Keratinocyte (primary cell): ENCODE results near the gene OLR1. TPM values are rescaled to one million over a fixed set of nuclear protein-coding genes. Genes with fewer than 3 reads are reported as not detected.
"Not testable (repeated sequence)": the region's sequence is repeated elsewhere in the genome, so short reads cannot be mapped to it uniquely, and the experiment has no call there.

ENCODE experiments used
- DNase-seq: peaks from one replicate; pipeline ENCODE4 v3.0.0-alpha.2; 2011; ENCODE audit warnings: low read depth, missing footprints, low spot score
- FAIRE-seq: peaks from 2 replicates; lab custom pipeline; 2011; peaks lifted over from hg19 to GRCh38; lab: Jason Lieb, UNC
- H2AFZ ChIP-seq: 2 replicates; pipeline ENCODE4 v1.6.0; 2012; ENCODE audit warnings: low read length, control low read depth, inconsistent platforms; ENCODE audit not compliant: control insufficient read depth
- H3K27ac ChIP-seq: 2 replicates; pipeline ENCODE4 v1.5.1; 2011; ENCODE audit warnings: low read length; ENCODE audit not compliant: control insufficient read depth, insufficient read depth
- H3K27me3 ChIP-seq: 3 replicates; pipeline ENCODE4 v1.6.0; 2011; ENCODE audit warnings: low read length; ENCODE audit not compliant: control insufficient read depth, insufficient read depth; ENCODE audit errors: extremely low read depth
- H3K36me3 ChIP-seq, 2 experiments: 2 replicates in 1 of 2; 3 replicates in 1 of 2; pipeline ENCODE4 v1.5.1; 2011; ENCODE audit warnings: low read length in 2 of 2, mild to moderate bottlenecking in 1 of 2; ENCODE audit not compliant: control insufficient read depth in 2 of 2, insufficient read depth in 2 of 2; ENCODE audit errors: extremely low read depth in 1 of 2
- H3K4me1 ChIP-seq: 3 replicates; pipeline ENCODE4 v1.5.1; 2011; ENCODE audit warnings: low read length; ENCODE audit not compliant: control insufficient read depth, insufficient read depth; ENCODE audit errors: extremely low read depth
- H3K4me2 ChIP-seq: 3 replicates; pipeline ENCODE4 v1.6.0; 2011; ENCODE audit warnings: low read depth, low read length; ENCODE audit not compliant: control insufficient read depth, insufficient read depth; ENCODE audit errors: extremely low read depth
- H3K4me3 ChIP-seq, 3 experiments: fragments of 200-600 bp in 1 of 3; sonication (generic) in 1 of 3; 2 replicates in 2 of 3; 3 replicates in 1 of 3; pipeline ENCODE4 v1.5.1; 2011 to 2016; ENCODE audit warnings: low read length in 3 of 3, mild to moderate bottlenecking in 3 of 3, control low read depth in 2 of 3, inconsistent platforms in 1 of 3, low read depth in 1 of 3, mixed read lengths in 1 of 3, mixed run types in 1 of 3, moderate library complexity in 1 of 3; ENCODE audit not compliant: control insufficient read depth in 2 of 3, insufficient read depth in 2 of 3; ENCODE audit errors: extremely low read depth in 1 of 3
- H3K79me2 ChIP-seq: 2 replicates; pipeline ENCODE4 v1.6.0; 2012; ENCODE audit warnings: low read length; ENCODE audit not compliant: control insufficient read depth, insufficient read depth
- H3K9ac ChIP-seq: 3 replicates; pipeline ENCODE4 v1.6.0; 2011; ENCODE audit warnings: low read length; ENCODE audit not compliant: control insufficient read depth, insufficient read depth; ENCODE audit errors: extremely low read depth
- H3K9me1 ChIP-seq: 3 replicates; pipeline ENCODE4 v1.6.0; 2011; ENCODE audit warnings: low read length; ENCODE audit not compliant: control insufficient read depth, insufficient read depth; ENCODE audit errors: extremely low read depth
- H3K9me3 ChIP-seq: 2 replicates; pipeline ENCODE4 v1.5.1; 2012; ENCODE audit warnings: low read depth, low read length; ENCODE audit not compliant: control insufficient read depth
- H4K20me1 ChIP-seq: 3 replicates; pipeline ENCODE4 v1.6.0; 2011; ENCODE audit warnings: low read length; ENCODE audit not compliant: control insufficient read depth, insufficient read depth; ENCODE audit errors: extremely low read depth
- CTCF ChIP-seq, 3 experiments: IDR thresholded peaks in 1 of 3; conservative IDR thresholded peaks in 1 of 3; optimal IDR thresholded peaks in 1 of 3; 2 replicates in 2 of 3; 3 replicates in 1 of 3; pipeline versions ENCODE3 to v1.5.1; 2011; ENCODE audit warnings: low read length in 3 of 3, mild to moderate bottlenecking in 3 of 3, moderate library complexity in 2 of 3, control low read depth in 1 of 3, inconsistent platforms in 1 of 3; ENCODE audit not compliant: insufficient read depth in 2 of 3; ENCODE audit errors: extremely low read depth in 1 of 3
- EZH2 ChIP-seq: IDR thresholded peaks from one replicate; pipeline ENCODE4 v1.6.1; 2012; ENCODE audit warnings: inconsistent platforms, mild to moderate bottlenecking, low read length, moderate library complexity
- dilution Hi-C: fragments of 300-500 bp; cut with MboI; formaldehyde crosslinking; loops from one replicate; pipeline ENCODE4 v1.7.0; 2020; ENCODE audit warnings: low sequenced_read_pairs; ENCODE audit not compliant: extremely low pct_ligation_motif_present
- polyA plus RNA-seq, 5 experiments: library from polyadenylated mRNA; depleted of rRNA in 3 of 5; stranded (reverse) in 3 of 5; stranded (forward) in 1 of 5; unstranded in 1 of 5; fragments of >200 nt; gene quantifications; 1 replicate in 1 of 5; 2 replicates in 3 of 5; 3 replicates in 1 of 5; pipeline versions ENCODE4 v1.2.1 to v1.2.3, GENCODE V29; 2011 to 2012; ENCODE audit warnings: missing spikeins in 2 of 5, low read depth in 1 of 5, low replicate concordance in 1 of 5

The OLR1 gene
- polyA plus RNA-seq, 1 donor (not counting 4 experiments of a cell fraction or from before 2014, with no cell fraction given): 0.17 TPM

GRCh38 chr12:10205220-10205807, 33.4 kb upstream of the OLR1 start:
- peak; percentile 70 for DNase-seq
- H3K9me1 ChIP-seq: no peaks in the 10 kb centered on the region
- peak overlapping the region; percentile 73 for H2AFZ ChIP-seq
- H3K36me3 ChIP-seq: no peaks in the 10 kb centered on the region
- H3K4me3 ChIP-seq: no peak overlapping the region
- dilution Hi-C loops: no loop called here
- peak; percentile 71 for FAIRE-seq
- H3K79me2 ChIP-seq: no peaks in the 10 kb centered on the region
- H3K4me2 ChIP-seq: peak overlapping the region; percentile 52
- TF ChIP-seq CTCF (optimal IDR thresholded peaks at IDR 0.05 in 1 of 3, IDR thresholded peaks at IDR 0.05 in 1 of 3, conservative IDR thresholded peaks at IDR 0.05 in 1 of 3; ENCODE audit: extremely low read depth in 1 of 3, insufficient read depth in 2 of 3, low read length in 3 of 3): no peak
- TF ChIP-seq EZH2: no peak
- no peaks in the 10 kb centered on the region for H3K9me3 ChIP-seq
- H3K4me1 ChIP-seq: peaks cover 14% of the 10 kb centered on the region
- no peaks in the 10 kb centered on the region for H3K27me3 ChIP-seq
- no peaks in the 10 kb centered on the region for H4K20me1 ChIP-seq
- peak overlapping the region; percentile 22 for H3K9ac ChIP-seq
- H3K27ac ChIP-seq: peak overlapping the region; percentile 68

- H2AFZ ChIP-seq: peak overlapping the region; percentile 10
Measured at GRCh38 chr12:10204495-10204894, 32.6 kb upstream of the OLR1 start.

GRCh38 chr12:10197879-10198278, 25.9 kb upstream of the OLR1 start:
- Histone ChIP-seq H3K79me2 (no peaks in the 10 kb centered on the region), H2AFZ (no peak overlapping the region), H3K27me3 (no peaks in the 10 kb centered on the region), H3K4me3 (no peak overlapping the region), H3K9me1 (no peaks in the 10 kb centered on the region), H3K4me1 (no peaks in the 10 kb centered on the region), H3K36me3 (no peaks in the 10 kb centered on the region), H3K9ac (no peak overlapping the region), H4K20me1 (no peaks in the 10 kb centered on the region), H3K9me3 (no peaks in the 10 kb centered on the region), H3K27ac (no peak overlapping the region), H3K4me2 (no peak overlapping the region)
- TF ChIP-seq EZH2: no peak
- TF ChIP-seq CTCF (optimal IDR thresholded peaks at IDR 0.05 in 1 of 3, IDR thresholded peaks at IDR 0.05 in 1 of 3, conservative IDR thresholded peaks at IDR 0.05 in 1 of 3; ENCODE audit: extremely low read depth in 1 of 3, insufficient read depth in 2 of 3, low read length in 3 of 3): no peak
- DNase-seq (no peak), FAIRE-seq (no peak)
- dilution Hi-C loops: no loop called here

More at GRCh38 chr12:10204495-10204894, 32.6 kb upstream of the OLR1 start:
- peak overlapping the region; percentile 52 for H3K4me2 ChIP-seq
- H3K9me1 ChIP-seq, H3K9ac ChIP-seq, H3K4me3 ChIP-seq, FAIRE-seq, H3K27me3 ChIP-seq, H4K20me1 ChIP-seq, DNase-seq, H3K36me3 ChIP-seq, H3K27ac ChIP-seq, dilution Hi-C loops, H3K79me2 ChIP-seq, H3K9me3 ChIP-seq: not testable (repeated sequence)
- peaks cover 14% of the 10 kb centered on the region for H3K4me1 ChIP-seq
